HG02943 (cell line): Measurements from ENCODE around the gene PCDHGA8.
"Not testable (repeated sequence)": the region's sequence is repeated elsewhere in the genome, so short reads cannot be mapped to it uniquely, and the experiment has no call there.

Experiments
- ATAC-seq: cut with Tn5 transposase; IDR thresholded peaks from one replicate; pipeline ENCODE4 v1.9.1; 2021; ENCODE audit warnings: mild to moderate bottlenecking, low read depth, moderate library complexity; ENCODE audit not compliant: unreplicated experiment

Gene PCDHGA8

DNA sequence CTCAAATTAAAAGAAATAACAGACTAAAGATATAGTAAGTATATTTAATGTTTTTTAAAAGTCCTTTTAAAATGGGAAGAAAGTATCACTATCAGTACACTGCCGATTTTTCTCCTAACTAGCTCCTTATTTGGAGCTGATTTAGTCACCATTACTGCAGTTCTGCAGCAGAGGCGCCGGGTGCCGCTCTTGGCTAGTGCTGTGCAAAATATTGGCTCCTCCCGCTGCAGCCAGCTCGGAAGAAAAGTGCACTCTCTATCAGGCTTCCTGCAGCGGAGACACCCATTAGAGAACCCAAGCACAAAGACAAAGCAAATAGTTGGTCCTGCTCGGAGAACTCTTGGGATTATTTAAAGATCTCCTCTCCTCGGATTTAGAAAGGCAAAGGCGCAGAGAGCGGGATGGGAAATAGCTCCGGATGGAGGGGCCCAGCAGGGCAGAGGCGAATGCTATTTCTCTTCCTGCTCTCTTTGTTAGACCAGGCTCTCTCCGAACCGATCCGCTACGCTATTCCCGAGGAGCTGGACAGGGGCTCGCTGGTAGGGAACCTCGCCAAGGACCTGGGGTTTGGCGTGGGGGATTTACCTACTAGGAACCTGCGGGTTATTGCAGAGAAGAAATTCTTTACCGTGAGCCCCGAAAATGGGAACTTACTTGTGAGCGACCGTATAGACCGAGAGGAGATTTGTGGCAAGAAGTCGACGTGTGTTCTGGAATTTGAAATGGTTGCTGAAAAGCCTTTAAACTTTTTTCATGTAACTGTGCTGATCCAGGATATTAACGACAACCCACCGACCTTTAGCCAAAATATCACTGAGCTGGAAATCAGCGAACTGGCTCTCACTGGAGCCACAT, 22.2 kb upstream of the PCDHGA8 start, which contains the start of gene PCDHGB3:
Gene PCDHGB3 (plus strand): TSS at position 249 of the 855 bp plus-strand sequence. CDS start 153 bp downstream, at position 402.
- ATAC-seq = no peak

DNA sequence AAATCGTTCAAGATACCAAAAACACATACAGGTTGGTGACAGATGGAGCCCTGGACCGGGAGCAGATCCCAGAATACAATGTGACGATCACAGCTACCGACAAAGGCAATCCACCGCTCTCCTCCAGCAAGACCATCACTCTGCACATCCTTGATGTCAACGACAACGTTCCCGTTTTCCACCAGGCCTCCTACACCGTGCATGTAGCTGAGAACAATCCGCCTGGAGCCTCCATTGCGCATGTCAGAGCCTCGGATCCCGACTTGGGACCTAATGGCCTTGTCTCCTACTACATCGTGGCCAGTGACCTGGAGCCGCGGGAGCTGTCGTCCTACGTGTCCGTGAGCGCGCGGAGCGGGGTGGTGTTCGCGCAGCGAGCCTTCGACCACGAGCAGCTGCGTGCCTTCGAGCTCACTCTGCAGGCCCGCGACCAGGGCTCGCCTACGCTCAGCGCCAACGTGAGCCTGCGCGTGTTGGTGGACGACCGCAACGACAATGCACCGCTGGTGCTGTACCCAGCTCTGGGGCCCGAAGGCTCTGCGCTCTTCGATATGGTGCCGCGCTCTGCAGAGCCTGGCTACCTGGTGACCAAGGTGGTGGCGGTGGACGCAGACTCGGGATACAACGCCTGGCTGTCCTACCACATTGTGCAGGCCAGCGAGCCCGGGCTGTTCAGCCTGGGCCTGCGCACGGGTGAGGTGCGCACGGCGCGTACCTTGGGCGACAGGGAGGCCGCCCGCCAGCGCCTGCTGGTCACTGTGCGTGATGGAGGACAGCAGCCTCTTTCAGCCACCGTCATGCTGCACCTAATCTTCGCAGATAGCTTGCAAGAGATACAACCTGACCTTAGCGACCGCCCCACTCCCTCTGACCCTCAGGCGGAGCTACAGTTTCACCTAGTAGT, 20.6 kb upstream of the PCDHGA8 start:
- ATAC-seq = no peak

DNA sequence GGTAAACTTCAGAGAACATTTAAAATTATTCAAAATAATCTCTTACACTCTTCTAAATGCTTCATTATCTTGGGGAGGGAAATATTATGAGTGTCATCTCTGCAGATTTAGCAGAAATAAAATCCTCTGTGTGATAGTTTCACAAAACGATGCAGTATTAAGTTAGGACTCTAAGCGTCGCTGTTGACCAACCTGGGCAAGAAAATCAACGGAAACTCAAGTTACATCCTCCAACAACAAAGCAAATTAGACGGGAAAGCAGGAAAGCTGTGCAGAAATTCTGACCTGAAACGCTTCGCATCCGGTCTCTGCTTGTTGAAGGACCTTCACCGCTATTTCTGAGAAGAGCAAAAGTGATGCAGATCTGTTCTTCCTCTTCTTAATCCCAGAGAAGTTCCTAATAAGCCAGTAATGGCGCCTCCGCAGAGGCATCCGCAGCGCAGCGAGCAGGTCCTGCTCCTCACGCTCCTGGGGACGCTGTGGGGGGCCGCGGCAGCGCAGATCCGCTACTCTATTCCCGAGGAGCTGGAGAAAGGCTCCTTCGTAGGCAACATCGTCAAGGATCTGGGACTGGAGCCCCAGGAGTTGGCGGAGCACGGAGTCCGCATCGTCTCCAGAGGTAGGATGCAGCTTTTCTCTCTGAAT, 18.6 kb upstream of the PCDHGA8 start, which contains the start of gene PCDHGA6:
Gene PCDHGA6 (plus strand): TSS at position 219 of the 645 bp plus-strand sequence. CDS start 193 bp downstream, at position 412.
- no peak for ATAC-seq

DNA sequence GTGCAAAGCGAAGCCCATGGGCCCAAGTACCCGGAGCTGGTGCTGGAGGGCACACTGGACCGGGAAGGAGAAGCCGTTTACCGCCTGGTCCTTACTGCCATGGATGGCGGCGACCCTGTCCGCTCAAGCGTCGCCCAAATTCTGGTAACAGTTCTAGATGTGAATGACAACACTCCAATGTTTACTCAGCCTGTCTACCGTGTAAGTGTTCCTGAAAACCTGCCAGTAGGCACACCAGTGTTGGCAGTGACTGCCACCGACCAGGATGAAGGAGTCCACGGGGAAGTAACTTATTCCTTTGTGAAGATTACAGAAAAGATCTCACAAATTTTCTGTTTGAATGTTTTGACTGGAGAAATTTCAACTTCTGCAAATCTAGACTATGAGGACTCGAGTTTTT, 17.8 kb upstream of the PCDHGA8 start:
- no peak for ATAC-seq

DNA sequence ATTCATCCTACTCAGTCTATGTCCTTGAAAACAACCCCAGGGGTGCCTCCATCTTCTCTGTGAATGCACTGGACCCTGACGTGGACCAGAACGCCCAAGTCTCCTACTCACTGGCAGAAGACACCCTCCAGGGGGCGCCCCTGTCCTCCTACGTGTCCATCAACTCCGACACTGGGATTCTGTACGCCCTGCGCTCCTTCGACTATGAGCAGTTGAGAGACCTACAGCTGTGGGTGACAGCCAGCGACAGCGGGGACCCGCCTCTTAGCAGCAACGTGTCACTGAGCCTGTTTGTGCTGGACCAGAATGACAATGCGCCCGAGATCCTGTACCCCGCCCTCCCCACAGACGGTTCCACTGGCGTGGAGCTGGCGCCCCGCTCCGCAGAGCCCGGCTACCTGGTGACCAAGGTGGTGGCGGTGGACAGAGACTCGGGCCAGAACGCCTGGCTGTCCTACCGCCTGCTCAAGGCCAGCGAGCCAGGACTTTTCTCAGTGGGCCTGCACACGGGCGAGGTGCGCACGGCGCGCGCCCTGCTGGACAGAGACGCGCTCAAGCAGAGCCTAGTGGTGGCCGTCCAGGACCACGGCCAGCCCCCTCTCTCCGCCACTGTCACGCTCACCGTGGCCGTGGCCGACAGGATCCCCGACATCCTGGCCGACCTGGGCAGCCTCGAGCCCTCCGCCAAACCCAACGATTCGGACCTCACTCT, 16.8 kb upstream of the PCDHGA8 start:
- ATAC-seq = not testable (repeated sequence)

DNA sequence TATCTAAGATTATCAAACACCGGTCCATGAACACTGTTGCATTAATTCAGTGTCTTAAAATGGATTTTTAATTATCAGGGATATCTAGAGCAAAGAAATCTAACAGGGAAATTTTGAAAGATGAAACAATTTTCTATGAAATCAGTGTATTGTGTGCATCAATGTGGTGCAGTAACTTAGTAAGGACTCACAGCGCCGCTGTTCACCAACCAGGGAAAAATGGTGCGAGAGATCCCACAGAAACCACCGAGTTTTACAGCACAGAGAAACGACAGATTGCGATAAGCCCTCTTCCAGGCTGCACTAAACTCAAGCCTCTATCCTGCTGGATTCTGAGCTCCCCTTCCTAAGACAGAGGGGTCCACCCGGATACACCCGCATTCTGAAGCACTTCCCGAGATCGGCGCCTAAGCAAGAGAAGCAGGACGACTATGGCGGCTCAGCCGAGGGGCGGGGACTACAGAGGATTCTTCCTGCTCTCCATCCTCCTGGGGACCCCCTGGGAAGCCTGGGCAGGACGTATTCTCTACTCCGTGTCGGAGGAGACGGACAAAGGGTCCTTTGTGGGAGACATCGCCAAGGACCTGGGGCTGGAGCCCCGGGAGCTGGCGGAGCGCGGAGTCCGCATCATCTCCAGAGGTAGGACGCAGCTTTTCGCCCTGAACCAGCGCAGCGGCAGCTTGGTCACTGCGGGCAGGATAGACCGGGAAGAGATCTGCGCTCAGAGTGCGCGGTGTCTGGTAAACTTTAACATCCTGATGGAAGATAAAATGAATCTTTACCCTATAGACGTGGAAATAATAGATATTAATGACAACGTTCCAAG, 9.8 kb upstream of the PCDHGA8 start, which contains the start of gene PCDHGA7:
Gene PCDHGA7 (plus strand): TSS at position 274 of the 826 bp plus-strand sequence. CDS start 158 bp downstream, at position 432.
- ATAC-seq = no peak

DNA sequence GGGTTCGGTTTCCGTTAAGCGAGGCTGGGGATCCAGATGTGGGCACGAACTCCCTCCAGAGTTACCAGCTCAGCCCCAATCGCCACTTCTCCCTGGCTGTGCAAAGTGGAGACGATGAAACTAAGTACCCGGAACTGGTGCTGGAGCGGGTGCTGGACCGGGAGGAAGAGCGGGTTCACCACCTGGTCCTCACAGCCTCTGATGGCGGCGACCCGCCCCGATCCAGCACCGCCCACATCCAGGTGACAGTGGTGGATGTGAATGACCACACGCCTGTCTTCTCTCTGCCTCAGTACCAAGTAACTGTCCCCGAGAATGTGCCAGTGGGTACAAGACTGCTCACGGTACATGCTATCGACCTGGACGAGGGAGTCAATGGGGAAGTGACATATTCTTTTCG, 9.1 kb upstream of the PCDHGA8 start:
- ATAC-seq = no peak

DNA sequence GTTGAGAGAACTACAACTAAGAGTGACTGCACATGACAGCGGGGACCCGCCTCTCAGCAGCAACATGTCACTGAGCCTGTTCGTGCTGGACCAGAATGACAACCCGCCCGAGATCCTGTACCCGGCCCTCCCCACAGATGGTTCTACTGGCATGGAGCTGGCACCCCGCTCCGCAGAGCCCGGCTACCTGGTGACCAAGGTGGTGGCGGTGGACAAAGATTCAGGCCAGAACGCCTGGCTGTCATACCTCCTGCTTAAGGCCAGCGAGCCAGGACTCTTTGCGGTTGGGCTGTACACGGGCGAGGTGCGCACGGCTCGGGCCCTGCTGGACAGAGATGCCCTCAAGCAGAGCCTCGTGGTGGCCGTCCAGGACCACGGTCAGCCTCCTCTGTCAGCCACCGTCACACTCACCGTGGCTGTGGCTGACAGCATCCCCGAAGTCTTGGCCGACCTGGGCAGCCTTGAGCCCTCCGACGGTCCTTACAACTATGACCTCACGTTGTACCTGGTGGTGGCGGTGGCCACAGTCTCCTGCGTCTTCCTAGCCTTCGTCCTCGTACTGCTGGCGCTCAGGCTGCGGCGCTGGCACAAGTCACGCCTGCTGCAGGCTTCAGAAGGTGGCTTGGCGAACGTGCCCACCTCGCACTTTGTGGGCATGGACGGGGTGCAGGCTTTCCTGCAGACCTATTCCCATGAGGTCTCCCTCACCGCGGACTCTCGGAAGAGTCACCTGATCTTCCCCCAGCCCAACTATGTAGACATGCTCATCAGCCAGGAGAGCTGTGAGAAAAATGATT, 7.8 kb upstream of the PCDHGA8 start:
- no peak for ATAC-seq

DNA sequence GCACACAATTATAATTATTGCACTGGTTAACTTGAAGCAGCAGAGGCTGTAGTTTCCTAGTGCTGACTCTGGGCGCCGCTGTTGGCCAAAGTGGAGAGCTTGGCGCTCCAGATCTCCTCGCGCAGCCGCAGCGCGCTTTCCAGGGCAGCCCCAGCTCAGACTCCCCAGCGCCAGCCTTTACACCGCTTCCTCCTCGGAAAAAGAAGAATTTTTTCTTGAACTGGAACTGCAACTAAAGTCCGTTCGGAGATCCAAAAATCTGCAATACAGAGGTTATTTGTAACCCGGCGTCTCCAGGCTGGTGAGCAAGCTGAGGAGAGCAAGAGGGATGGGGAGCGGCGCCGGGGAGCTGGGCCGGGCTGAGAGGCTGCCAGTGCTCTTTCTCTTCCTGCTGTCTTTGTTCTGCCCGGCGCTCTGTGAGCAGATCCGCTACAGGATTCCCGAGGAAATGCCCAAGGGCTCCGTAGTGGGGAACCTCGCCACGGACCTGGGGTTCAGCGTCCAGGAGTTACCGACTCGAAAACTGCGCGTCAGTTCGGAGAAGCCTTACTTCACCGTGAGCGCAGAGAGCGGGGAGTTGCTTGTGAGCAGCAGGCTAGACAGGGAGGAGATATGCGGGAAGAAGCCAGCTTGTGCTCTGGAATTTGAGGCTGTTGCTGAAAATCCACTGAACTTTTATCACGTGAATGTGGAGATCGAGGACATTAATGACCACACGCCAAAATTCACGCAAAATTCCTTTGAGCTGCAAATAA, 4.7 kb upstream of the PCDHGA8 start, which contains the start of gene PCDHGB4:
Gene PCDHGB4 (plus strand): TSS at position 142 of the 755 bp plus-strand sequence. CDS start 187 bp downstream, at position 329.
- peak; percentile 94 for ATAC-seq

DNA sequence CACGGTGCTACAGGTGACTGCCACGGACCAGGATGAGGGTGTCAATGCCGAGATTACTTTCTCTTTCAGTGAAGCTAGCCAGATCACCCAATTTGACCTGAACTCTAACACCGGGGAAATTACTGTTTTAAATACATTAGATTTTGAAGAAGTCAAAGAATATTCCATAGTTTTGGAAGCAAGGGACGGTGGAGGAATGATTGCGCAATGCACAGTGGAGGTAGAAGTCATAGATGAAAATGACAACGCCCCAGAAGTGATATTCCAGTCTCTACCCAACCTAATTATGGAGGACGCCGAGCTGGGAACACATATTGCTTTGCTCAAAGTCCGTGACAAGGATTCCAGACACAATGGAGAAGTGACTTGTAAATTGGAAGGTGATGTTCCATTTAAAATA, 3.8 kb upstream of the PCDHGA8 start:
- ATAC-seq = no peak

DNA sequence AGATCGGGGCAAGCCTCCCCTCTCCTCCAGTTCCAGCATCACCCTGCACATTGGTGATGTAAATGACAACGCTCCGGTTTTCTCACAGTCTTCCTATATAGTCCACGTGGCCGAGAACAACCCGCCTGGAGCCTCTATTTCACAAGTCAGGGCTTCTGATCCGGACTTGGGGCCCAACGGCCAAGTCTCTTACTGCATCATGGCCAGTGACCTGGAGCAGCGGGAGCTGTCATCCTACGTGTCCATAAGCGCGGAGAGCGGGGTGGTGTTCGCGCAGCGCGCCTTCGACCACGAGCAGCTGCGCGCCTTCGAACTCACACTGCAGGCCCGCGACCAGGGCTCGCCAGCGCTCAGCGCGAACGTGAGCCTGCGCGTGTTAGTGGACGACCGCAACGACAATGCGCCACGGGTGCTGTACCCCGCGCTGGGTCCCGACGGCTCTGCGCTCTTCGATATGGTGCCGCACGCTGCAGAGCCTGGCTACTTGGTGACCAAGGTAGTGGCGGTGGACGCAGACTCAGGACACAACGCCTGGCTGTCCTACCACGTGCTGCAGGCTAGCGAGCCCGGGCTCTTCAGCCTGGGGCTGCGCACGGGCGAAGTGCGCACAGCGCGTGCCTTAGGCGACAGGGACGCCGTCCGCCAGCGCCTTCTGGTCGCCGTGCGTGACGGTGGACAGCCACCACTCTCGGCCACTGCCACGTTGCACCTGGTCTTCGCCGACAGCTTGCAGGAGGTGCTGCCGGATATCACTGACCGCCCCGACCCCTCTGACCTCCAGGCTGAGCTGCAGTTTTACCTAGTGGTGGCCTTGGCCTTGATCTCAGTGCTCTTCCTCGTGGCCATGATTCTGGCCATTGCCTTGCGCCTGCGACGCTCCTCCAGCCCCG, 3.0 kb upstream of the PCDHGA8 start:
- no peak for ATAC-seq

DNA sequence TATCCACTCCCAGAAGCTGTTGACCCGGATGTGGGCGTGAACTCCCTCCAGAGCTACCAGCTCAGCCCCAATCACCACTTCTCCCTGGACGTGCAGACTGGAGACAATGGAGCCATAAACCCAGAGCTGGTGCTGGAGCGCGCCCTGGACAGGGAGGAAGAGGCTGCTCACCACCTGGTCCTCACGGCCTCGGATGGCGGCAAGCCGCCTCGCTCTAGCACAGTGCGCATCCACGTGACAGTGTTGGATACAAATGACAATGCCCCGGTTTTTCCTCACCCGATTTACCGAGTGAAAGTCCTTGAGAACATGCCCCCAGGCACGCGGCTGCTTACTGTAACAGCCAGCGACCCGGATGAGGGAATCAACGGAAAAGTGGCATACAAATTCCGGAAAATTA, 834 bp downstream of the PCDHGA8 start:
- no peak for ATAC-seq

DNA sequence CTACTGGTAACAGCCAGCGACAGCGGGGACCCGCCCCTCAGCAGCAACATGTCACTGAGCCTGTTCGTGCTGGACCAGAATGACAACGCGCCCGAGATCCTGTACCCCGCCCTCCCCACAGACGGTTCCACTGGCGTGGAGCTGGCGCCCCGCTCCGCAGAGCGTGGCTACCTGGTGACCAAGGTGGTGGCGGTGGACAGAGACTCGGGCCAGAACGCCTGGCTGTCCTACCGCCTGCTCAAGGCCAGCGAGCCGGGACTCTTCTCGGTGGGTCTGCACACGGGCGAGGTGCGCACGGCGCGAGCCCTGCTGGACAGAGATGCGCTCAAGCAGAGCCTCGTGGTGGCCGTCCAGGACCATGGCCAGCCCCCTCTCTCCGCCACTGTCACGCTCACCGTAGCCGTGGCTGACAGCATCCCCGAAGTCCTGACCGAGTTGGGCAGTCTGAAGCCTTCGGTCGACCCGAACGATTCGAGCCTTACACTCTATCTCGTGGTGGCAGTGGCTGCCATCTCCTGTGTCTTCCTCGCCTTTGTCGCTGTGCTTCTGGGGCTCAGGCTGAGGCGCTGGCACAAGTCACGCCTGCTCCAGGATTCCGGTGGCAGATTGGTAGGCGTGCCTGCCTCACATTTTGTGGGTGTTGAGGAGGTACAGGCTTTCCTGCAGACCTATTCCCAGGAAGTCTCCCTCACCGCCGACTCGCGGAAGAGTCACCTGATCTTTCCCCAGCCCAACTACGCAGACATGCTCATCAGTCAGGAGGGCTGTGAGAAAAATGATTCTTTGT, 2.2 kb downstream of the PCDHGA8 start:
- ATAC-seq = not testable (repeated sequence)

DNA sequence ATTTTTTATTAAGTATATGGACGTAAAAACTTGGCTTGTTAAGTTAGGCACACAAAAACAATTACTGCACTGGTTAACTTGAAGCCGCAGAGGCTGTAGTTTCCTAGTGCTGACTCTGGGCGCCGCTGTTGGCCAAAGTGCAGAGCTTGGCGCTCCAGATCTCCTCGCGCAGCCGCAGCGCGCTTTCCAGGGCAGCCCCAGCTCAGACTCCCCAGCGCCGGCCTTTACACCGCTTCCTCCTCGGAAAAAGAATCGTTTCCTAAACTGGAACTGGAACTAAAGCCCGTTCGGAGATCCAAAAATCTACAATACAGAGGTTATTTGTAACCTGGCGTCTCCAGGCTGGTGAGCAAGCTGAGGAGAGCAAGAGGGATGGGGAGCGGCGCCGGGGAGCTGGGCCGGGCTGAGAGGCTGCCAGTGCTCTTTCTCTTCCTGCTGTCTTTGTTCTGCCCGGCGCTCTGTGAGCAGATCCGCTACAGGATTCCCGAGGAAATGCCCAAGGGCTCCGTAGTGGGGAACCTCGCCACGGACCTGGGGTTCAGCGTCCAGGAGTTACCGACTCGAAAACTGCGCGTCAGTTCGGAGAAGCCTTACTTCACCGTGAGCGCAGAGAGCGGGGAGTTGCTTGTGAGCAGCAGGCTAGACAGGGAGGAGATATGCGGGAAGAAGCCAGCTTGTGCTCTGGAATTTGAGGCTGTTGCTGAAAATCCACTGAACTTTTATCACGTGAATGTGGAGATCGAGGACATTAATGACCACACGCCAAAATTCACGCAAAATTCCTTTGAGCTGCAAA, 5.5 kb downstream of the PCDHGA8 start, which contains the start of gene PCDHGB5:
Gene PCDHGB5 (plus strand): TSS at position 192 of the 796 bp plus-strand sequence. CDS start 181 bp downstream, at position 373.
- ATAC-seq = not testable (repeated sequence)

DNA sequence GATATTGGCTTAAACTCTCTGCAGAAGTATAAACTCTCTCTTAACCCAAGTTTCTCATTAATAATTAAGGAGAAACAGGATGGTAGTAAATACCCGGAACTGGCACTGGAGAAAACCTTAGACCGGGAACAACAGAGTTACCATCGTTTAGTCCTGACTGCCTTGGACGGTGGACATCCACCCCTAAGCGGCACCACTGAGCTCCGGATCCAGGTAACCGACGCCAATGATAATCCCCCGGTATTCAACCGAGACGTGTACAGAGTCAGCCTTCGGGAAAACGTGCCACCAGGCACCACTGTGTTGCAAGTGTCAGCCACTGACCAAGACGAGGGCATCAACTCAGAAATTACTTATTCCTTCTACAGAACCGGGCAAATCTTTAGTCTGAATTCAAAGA, 6.2 kb downstream of the PCDHGA8 start:
- ATAC-seq = no peak
